Psoas muscle (tissue), 8 donors: ENCODE measurements around the gene RAB4B. TPM values are rescaled to one million over a fixed set of nuclear protein-coding genes. Genes with fewer than 3 reads are reported as not detected.
A peak's percentile ranks its signal among the peaks of the same experiment; 100 is the strongest.

ENCODE experiments used
- ATAC-seq, 4 donors: fragments of 200-7000 bp; cut with Tn5 transposase; one replicate each; pipeline ENCODE4 v1.9.1; 2020; ENCODE audit warnings: moderate library complexity in 3 of 4, mild to moderate bottlenecking in 2 of 4
- DNase-seq, 2 donors: peaks; one replicate each; pipeline ENCODE4 v3.0.0-alpha.2; 2020
- H3K27ac ChIP-seq: fragments of 200-600 bp; one replicate; pipeline ENCODE4 v1.8.0; 2022
- H3K27me3 ChIP-seq, 3 donors: fragments of 200-600 bp in 1 of 3; one replicate each; pipeline versions ENCODE4 v1.6.1 to v1.8.0; 2013 to 2022; ENCODE audit warnings: low read length in 2 of 3, mild to moderate bottlenecking in 2 of 3, moderate library complexity in 1 of 3; ENCODE audit not compliant: insufficient read depth in 3 of 3
- H3K36me3 ChIP-seq, 2 donors: fragments of 200-600 bp in 1 of 2; one replicate each; pipeline versions ENCODE4 v1.6.1 to v1.8.0; 2013 to 2022; ENCODE audit warnings: low read depth in 1 of 2, mild to moderate bottlenecking in 1 of 2, moderate library complexity in 1 of 2; ENCODE audit not compliant: insufficient read depth in 1 of 2
- H3K4me1 ChIP-seq: fragments of 200-600 bp; one replicate; pipeline ENCODE4 v1.8.0; 2022
- H3K4me3 ChIP-seq: fragments of 200-600 bp; one replicate; pipeline ENCODE4 v1.8.0; 2022; ENCODE audit warnings: mild to moderate bottlenecking
- H3K9me3 ChIP-seq: fragments of 200-600 bp; one replicate; pipeline ENCODE4 v1.8.0; 2022
- WGBS, 3 donors: extraction: QIAGEN DNeasy Blood & Tissue Kit; methylation state at CpG; one replicate each; pipeline versions ENCODE4 v1.1.6 to v1.1.7; 2013; 5-methylcytosine and 5-hydroxymethylcytosine counted together
- intact Hi-C, 2 donors: fragments of 100-400 bp; cut with DNase I; formaldehyde crosslinking; loops; one replicate each; pipeline versions ENCODE4 v1.11.0 to v1.14.2; 2022
- polyA plus RNA-seq, 3 donors: library from polyadenylated mRNA; stranded (reverse); fragments of 200-250 nt; gene quantifications; one replicate each; pipeline ENCODE4 v1.2.3, GENCODE V29; 2013
- total RNA-seq, 4 donors: library from RNA; stranded (reverse); fragmentation: NEBNext Ultra II Directional in 2 of 4; extraction: Animal tissue kit (Norgen Biotek cat#: 25700) in 2 of 4; gene quantifications; one replicate each; pipeline versions ENCODE4 v1.2.1 to v1.2.4, GENCODE V29; 2021 to 2023
- TF ChIP-seq, protein P1 (sequence below): fragments of 200-600 bp; IDR thresholded peaks from one replicate; pipeline ENCODE4 v1.8.0; 2022; ENCODE audit warnings: antibody characterized with exemption
- donor health status: healthy with polysubstance abuse.
- donor health status: DM: no; HTN: no; CAD: no; lungs with moderate emphysema.
- donor health status: Bipolar disorder and iron deficiency.
- donor health status: healthy.
- donor health status: DM: yes; HTN: yes; CAD: no.
- donor health status: DM: no; HTN: no; CAD: no.
- donor health status: DM: no; HTN: no; CAD: no.
- donor health status: DM: yes; HTN: yes; CAD: no.

Gene RAB4B
- total and polyA plus RNA-seq, 7 donors = 8.2 to 28.7 (median 14.5) TPM

DNA sequence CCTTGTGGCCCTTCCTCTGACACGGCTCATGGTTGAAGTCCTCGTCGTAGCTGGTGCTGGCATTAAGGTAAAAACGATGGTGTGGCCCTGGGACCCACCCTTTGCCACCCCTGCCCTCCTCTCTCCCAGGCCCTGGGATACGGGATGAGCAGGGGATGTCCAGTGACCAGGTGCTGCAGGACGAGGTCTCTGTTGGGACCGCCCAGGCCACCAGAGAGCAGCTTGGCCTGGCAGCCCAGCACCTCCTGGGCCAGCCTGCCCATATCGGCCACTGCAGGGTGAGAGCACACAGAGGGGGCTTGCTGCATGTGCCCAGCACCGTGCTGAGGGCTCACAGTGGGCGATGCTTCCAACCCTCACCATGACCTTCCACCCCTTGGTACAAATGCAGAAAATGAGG is 34.1 kb upstream of the RAB4B start:
- no peak overlapping the region for H3K27ac ChIP-seq
- intact Hi-C loops = no loop called here
- no peak for DNase-seq
- no peaks in the 10 kb centered on the region for H3K27me3 ChIP-seq
- peaks cover 0 to 42% of the 10 kb centered on the region in 2 donors for H3K36me3 ChIP-seq
- no peak for ATAC-seq
- TF ChIP-seq, protein P1, sequence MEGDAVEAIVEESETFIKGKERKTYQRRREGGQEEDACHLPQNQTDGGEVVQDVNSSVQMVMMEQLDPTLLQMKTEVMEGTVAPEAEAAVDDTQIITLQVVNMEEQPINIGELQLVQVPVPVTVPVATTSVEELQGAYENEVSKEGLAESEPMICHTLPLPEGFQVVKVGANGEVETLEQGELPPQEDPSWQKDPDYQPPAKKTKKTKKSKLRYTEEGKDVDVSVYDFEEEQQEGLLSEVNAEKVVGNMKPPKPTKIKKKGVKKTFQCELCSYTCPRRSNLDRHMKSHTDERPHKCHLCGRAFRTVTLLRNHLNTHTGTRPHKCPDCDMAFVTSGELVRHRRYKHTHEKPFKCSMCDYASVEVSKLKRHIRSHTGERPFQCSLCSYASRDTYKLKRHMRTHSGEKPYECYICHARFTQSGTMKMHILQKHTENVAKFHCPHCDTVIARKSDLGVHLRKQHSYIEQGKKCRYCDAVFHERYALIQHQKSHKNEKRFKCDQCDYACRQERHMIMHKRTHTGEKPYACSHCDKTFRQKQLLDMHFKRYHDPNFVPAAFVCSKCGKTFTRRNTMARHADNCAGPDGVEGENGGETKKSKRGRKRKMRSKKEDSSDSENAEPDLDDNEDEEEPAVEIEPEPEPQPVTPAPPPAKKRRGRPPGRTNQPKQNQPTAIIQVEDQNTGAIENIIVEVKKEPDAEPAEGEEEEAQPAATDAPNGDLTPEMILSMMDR = no peak
- 89 to 95% (median 89%) methylated on average over 10 of the region's 10 CpGs for WGBS, 3 donors
- peaks cover 10% of the 10 kb centered on the region for H3K4me1 ChIP-seq
- H3K4me3 ChIP-seq = no peak overlapping the region
- H3K9me3 ChIP-seq = no peaks in the 10 kb centered on the region

DNA sequence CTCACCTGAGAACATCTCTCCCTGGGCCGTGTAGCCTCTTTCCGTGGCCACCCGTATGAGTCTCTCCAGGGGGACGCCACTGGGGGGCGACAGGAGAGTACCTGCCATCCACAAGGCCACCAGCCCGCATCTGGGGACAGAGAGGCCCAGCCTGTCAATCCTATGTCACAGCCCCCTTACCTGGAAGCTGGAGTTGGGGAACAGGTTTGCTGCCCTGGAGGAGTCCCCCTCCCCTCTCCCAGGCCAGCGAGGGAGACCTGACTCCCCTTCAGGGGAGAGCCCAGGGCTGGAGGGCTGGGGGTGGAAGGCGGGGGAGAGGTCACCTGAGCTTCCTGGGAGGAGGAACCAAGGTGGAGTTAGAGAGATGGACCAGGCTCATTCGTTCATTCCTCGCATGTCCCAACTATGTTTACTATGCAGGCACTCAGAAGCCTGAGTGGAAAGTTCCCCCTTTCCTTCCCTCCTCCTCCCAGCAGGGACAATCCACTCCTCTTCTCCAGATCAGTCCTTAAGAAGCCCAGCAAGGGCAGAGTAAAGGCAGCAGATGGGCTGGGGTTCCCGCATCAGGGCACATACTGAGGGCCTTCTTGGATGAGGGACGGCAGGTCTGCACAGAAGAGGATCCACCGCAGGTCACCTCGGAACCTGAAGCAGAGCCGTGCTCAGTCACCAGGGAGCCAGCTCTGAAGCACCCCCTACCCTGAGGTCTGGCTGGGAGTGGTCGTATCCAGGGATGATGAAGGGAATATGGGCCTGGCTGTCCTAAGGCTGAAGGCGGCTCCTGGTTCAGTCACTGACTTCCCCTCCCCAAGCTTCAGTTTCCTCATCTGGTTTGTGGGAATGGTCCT is 33.3 kb upstream of the RAB4B start:
- H3K27ac ChIP-seq = peak overlapping the region; percentile 10
- no peak for ATAC-seq
- intact Hi-C loops = no loop called here
- H3K4me1 ChIP-seq = peaks cover 10% of the 10 kb centered on the region
- H3K36me3 ChIP-seq = peaks cover 0 to 34% of the 10 kb centered on the region in 2 donors
- TF ChIP-seq, protein P1 = peak; percentile 14
- H3K9me3 ChIP-seq = no peaks in the 10 kb centered on the region
- H3K4me3 ChIP-seq = no peak overlapping the region
- no peak for DNase-seq
- no peaks in the 10 kb centered on the region for H3K27me3 ChIP-seq
- 67 to 78% (median 73%) methylated on average over 17 of the region's 17 CpGs for whole genome bisulfite sequencing, 3 donors

DNA sequence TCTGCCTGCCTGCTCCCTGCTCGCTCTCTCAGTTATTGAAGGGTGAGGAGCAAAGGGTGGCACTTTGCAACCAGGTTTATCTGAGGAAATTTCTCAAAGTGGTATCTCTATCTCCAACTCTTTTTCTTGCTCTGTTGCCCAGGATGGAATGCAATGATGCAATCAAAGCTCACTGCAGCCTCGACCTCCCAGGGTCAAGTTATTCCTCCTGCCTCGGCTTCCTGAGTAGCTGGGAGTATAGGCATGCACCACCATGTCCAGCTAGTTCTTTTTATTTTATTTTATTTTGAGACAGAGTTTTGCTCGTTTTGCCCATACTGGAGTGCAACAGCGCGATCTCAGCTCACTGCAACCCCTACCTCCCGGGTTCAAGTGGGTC is 32.7 kb upstream of the RAB4B start:
- intact Hi-C loops = no loop called here
- H3K27ac ChIP-seq = peak overlapping the region; percentile 10

DNA sequence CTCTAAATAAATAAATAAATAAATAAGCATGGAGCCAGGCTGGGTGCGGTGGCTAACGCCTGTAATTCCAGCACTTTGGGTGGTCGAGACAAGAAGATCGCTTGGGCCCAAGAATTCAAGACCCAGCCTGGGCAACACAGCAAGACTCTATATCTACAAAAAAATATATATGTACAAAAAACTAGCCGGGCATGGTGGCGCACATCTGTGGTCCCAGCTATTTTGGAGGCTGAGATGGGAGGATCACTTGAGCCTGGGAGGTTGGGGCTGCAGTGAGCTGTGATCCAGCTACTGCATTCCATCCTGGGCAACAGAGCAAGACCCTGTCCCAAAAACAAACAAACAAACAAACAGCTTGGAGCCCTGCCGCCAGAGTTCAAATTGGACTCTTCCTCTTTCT is 30.5 kb upstream of the RAB4B start:
- peaks cover 20% of the 10 kb centered on the region for H3K4me1 ChIP-seq
- 94 to 96% (median 95%) methylated on average over 7 of the region's 7 CpGs for WGBS, 3 donors
- DNase-seq = no peak
- no peak overlapping the region for H3K4me3 ChIP-seq
- intact Hi-C loops = no loop called here
- H3K27me3 ChIP-seq = no peaks in the 10 kb centered on the region
- no peak overlapping the region for H3K27ac ChIP-seq
- no peaks in the 10 kb centered on the region for H3K9me3 ChIP-seq
- TF ChIP-seq, protein P1 = no peak
- no peak for ATAC-seq
- H3K36me3 ChIP-seq = peaks cover 0 to 13% of the 10 kb centered on the region in 2 donors

More for the DNA sequence above, 32.7 kb upstream of the RAB4B start:
- ATAC-seq (no peak), DNase-seq (no peak)
- Histone ChIP-seq H3K4me1 (peaks cover 10% of the 10 kb centered on the region), H3K27me3 (no peaks in the 10 kb centered on the region), H3K36me3 (peaks cover 0 to 28% of the 10 kb centered on the region in 2 donors), H3K9me3 (no peaks in the 10 kb centered on the region), H3K4me3 (no peak overlapping the region)
- 72 to 78% (median 76%) methylated on average over 7 of the region's 7 CpGs for WGBS, 3 donors
- TF ChIP-seq, protein P1 = no peak
